ENCODE data around the gene EIF6. TPM values are rescaled to one million over a fixed set of nuclear protein-coding genes. Genes with fewer than 3 reads are reported as not detected.

The EIF6 gene
- total and polyA plus RNA-seq, 2 donors (not counting 3 experiments of a cell fraction or from before 2014, with no cell fraction given) = 153 to 286 TPM

GRCh38 chr20:35281506-35282101 is 3.0 kb downstream of the EIF6 start:
- Histone ChIP-seq H3K9ac (replicated peaks; ENCODE audit: extremely low read depth, insufficient read depth, low read length) (no peak overlapping the region), H3K9me1 (replicated peaks; ENCODE audit: control insufficient read depth, extremely low read depth, insufficient read depth, low read length) (no peaks in the 10 kb centered on the region), H3K36me3 (ENCODE audit: control insufficient read depth in 2 of 2, extremely low read depth in 1 of 2, insufficient read depth in 2 of 2, low read length in 2 of 2) (peaks cover 18 to 21% of the 10 kb centered on the region in 2 experiments), H3K27me3 (ENCODE audit: control insufficient read depth in 2 of 2, insufficient read depth in 2 of 2, low read length in 2 of 2) (no peaks in the 10 kb centered on the region), H3K4me3 (replicated peaks in 1 of 3; ENCODE audit: insufficient read depth in 1 of 3, low read depth in 1 of 3, low read length in 3 of 3) (no peak overlapping the region), H3K79me2 (ENCODE audit: control insufficient read depth, insufficient read depth, low read length) (peaks cover 41% of the 10 kb centered on the region), H3K27ac (ENCODE audit: insufficient read depth, low read depth, low read length) (no peak overlapping the region), H3K4me1 (ENCODE audit: control insufficient read depth, extremely low read depth, insufficient read depth, low read length) (peaks cover 17% of the 10 kb centered on the region), H4K20me1 (replicated peaks; ENCODE audit: control insufficient read depth, extremely low read depth, insufficient read depth, low read length) (no peaks in the 10 kb centered on the region), H2AFZ (ENCODE audit: low read depth, low read length) (no peak overlapping the region), H3K9me3 (replicated peaks; ENCODE audit: control insufficient read depth, insufficient read depth, low read length) (no peaks in the 10 kb centered on the region), H3K4me2 (ENCODE audit: insufficient read depth, low read length) (no peak overlapping the region)
- FAIRE-seq = no peak
- POLR2A ChIA-PET = no interaction called here
- TF ChIP-seq EZH2 (IDR thresholded peaks at IDR 0.05; ENCODE audit: borderline replicate concordance, low read depth, low read length, severe bottlenecking) (no peak), MYC (IDR thresholded peaks at IDR 0.05; ENCODE audit: low read depth, low read length) (no peak), FOS (IDR thresholded peaks at IDR 0.05; ENCODE audit: borderline replicate concordance, insufficient read depth, low read length) (no peak), POLR2A (IDR thresholded peaks at IDR 0.05; ENCODE audit: low read depth, low read length) (no peak), JUN (IDR thresholded peaks at IDR 0.05; ENCODE audit: borderline replicate concordance, insufficient read depth, insufficient read length, low read depth) (no peak), GATA2 (IDR thresholded peaks at IDR 0.05; ENCODE audit: insufficient read depth, insufficient read length, low read depth, low read length) (no peak), CTCF (IDR thresholded peaks at IDR 0.05; ENCODE audit: extremely low read depth in 1 of 2, insufficient read depth in 1 of 2, low read depth in 1 of 2, low read length in 2 of 2) (no peak)
- dilution Hi-C loops (cut with MboI; ENCODE audit: extremely low pct_ligation_motif_present, low sequenced_read_pairs) (no loop called here), intact Hi-C loops (cut with micrococcal nuclease) (no loop called here)
- CTCF ChIA-PET = interaction anchor here (1.3 kb wide), 2 partner anchors 135 to 137 kb away, joined by 3 read pairs; no protein-coding TSS in a partner anchor
- DNase-seq (ENCODE audit: low read depth, low spot score) = no peak
- no TSS peak for BruUV-seq (replicated peaks)

All from endothelial cell of umbilical vein (primary cell).